Gastrocnemius medialis (tissue), 4 donors: Measurements from ENCODE around the gene SLC18A3.

ENCODE experiments used
- CTCF ChIP-seq, 5 experiments: fragments of 450-650 bp in 3 of 5; fragments of 200-600 bp in 2 of 5; sonication (generic) in 2 of 5; IDR thresholded peaks in 4 of 5; conservative IDR thresholded peaks in 1 of 5; 1 replicate in 4 of 5; 2 replicates in 1 of 5; pipeline ENCODE4 v1.5.1; 2016 to 2019; ENCODE audit warnings: antibody characterized with exemption in 5 of 5, mild to moderate bottlenecking in 3 of 5, moderate library complexity in 3 of 5
- POLR2A ChIP-seq, 2 donors: fragments of 450-650 bp; IDR thresholded peaks; one replicate each; pipeline ENCODE4 v1.6.1; 2017; ENCODE audit warnings: antibody characterized with exemption in 2 of 2, mild to moderate bottlenecking in 2 of 2, moderate library complexity in 2 of 2

- no peak for TF ChIP-seq CTCF (IDR thresholded peaks at IDR 0.05 in 4 of 5, conservative IDR thresholded peaks at IDR 0.05 in 1 of 5)
- no peak for TF ChIP-seq POLR2A (IDR thresholded peaks at IDR 0.05)
Observed at GRCh38 chr10:49656845-49657493, 46.9 kb downstream of the SLC18A3 start.
